ENCODE data around the gene SOX6.

Gene SOX6

DNA sequence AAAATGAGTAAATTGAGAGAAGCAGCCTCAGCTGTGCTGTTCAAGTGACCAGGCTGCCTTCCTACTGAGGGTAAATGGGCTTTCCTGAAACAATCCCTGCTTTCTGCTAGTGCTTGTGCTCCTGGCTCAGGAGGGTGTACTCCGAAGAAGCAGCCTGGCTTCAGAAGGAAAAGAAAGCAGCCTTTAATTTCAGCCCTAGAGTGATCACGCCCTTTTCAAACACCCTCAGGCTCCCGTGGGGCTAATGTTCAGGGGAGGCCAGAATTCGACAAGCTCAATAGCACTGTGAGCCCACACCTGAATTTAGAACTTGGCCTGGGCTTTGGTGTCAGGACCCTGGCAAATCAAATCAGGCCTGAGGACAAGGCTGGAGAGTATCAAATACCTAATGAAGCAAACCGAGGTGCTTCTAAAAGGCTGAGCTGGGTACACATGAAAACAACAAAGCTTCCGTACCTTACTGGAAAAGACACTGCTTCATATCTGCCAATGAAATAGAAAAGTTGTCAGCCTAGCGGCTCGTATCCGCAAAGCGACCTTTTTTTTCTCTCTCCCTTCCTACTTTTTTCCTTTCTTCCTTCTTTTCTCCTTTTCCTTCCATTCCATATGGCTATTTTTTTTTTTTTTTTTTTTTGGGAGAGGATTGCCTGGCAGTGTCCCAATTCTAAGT lies 387.8 kb downstream of the SOX6 start:
- no peak for TF ChIP-seq CTCF (conservative IDR thresholded peaks at IDR 0.05; ENCODE audit: low read length)
- H3K4me3 ChIP-seq (ENCODE audit: low read length) = no peak overlapping the region
- DNase-seq (ENCODE audit: low read depth) = no peak

- H3K4me3 ChIP-seq (ENCODE audit: low read length) = no peak overlapping the region
- DNase-seq (ENCODE audit: low read depth) = peak; percentile 47
- no peak for TF ChIP-seq CTCF (conservative IDR thresholded peaks at IDR 0.05; ENCODE audit: low read length)
These were observed 388.4 kb downstream of the SOX6 start for GRCh38 chr11:15967966-15968365.

DNA sequence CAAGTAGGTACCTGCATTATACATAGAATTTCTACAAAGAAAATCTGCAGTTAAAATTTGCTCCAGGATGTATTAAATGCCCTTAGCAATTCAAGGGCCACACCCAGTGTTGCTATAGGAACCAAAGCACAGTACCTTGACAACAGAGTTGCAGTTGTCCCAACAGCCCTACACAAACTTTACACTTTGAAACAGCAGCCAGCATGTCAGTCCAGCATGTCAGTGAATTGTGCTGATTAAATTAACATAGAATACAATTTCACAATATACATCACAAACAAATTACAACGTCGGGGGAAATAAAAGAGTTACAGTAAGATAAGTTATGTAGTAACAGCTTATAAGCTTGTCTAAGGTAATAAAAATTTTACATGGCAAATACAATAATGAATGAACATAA lies 389.2 kb downstream of the SOX6 start:
- TF ChIP-seq CTCF (conservative IDR thresholded peaks at IDR 0.05; ENCODE audit: low read length) = no peak
- no peak for DNase-seq (ENCODE audit: low read depth)
- no peak overlapping the region for H3K4me3 ChIP-seq (ENCODE audit: low read length)

DNA sequence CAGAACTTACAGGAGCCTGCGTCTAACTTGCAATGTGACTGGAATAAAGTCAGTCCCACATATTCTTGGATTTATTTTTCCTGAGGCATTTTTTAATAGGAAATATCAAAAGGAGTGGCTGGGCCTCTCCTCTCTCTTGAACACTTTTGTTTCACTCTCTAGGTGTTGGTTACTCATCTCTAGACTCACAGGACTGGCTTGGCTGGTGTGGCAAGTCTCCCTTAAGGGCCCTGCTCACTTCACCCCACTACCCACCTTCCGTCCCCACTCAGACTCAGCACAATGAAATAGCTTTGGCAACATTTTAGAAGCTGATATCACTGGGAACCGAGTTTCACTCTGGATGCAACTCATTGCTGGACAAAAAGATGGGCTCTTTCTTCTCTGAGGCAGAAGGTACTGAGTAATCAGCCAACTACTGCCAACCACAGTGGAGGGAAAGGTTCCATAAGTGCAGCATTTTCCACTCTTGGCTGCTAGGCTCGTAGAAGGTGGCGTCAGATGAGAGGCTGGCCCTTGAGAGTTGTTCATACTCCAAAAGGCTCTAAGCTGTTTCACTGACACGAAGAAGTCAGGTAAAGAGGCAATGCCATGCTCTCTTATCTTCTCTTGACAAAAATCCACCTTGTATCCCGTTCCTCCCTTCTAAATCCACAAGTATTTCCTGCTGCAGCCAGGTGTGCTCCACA lies 390.6 kb downstream of the SOX6 start:
- TF ChIP-seq CTCF (conservative IDR thresholded peaks at IDR 0.05; ENCODE audit: low read length) = no peak
- no peak overlapping the region for H3K4me3 ChIP-seq (ENCODE audit: low read length)
- DNase-seq (ENCODE audit: low read depth) = no peak

- TF ChIP-seq CTCF (conservative IDR thresholded peaks at IDR 0.05; ENCODE audit: low read length) = no peak
- H3K4me3 ChIP-seq (ENCODE audit: low read length) = no peak overlapping the region
- DNase-seq (ENCODE audit: low read depth) = no peak
These were observed 393.1 kb downstream of the SOX6 start for GRCh38 chr11:15963266-15963665.

GRCh38 chr11:15958910-15959309 lies 397.4 kb downstream of the SOX6 start:
- no peak for DNase-seq (ENCODE audit: low read depth)
- TF ChIP-seq CTCF (conservative IDR thresholded peaks at IDR 0.05; ENCODE audit: low read length) = no peak
- H3K4me3 ChIP-seq (ENCODE audit: low read length) = no peak overlapping the region

GRCh38 chr11:15957234-15957633 lies 399.1 kb downstream of the SOX6 start:
- no peak overlapping the region for H3K4me3 ChIP-seq (ENCODE audit: low read length)
- no peak for TF ChIP-seq CTCF (conservative IDR thresholded peaks at IDR 0.05; ENCODE audit: low read length)
- no peak for DNase-seq (ENCODE audit: low read depth)
